Osteocyte (in vitro differentiated cells): Measurements from ENCODE around the gene ACSL5. TPM values are rescaled to one million over a fixed set of nuclear protein-coding genes. Genes with fewer than 3 reads are reported as not detected.

ENCODE experiments used
- DNase-seq: peaks from one replicate; pipeline ENCODE4 v3.0.0; 2021; ENCODE audit warnings: mixed read lengths; ENCODE audit not compliant: unreplicated experiment; ENCODE audit errors: extremely low spot score
- H3K27ac Mint-ChIP-seq: one replicate; pipeline ENCODE4 v1.8.0; 2021; ENCODE audit warnings: mild to moderate bottlenecking, mixed read lengths; ENCODE audit not compliant: unreplicated experiment
- H3K27me3 Mint-ChIP-seq: one replicate; pipeline ENCODE4 v1.8.0; 2021; ENCODE audit warnings: mixed read lengths; ENCODE audit not compliant: unreplicated experiment
- H3K36me3 Mint-ChIP-seq: one replicate; pipeline ENCODE4 v1.8.0; 2021; ENCODE audit warnings: mixed read lengths; ENCODE audit not compliant: unreplicated experiment
- H3K4me1 Mint-ChIP-seq: one replicate; pipeline ENCODE4 v1.8.0; 2021; ENCODE audit warnings: mixed read lengths; ENCODE audit not compliant: unreplicated experiment
- H3K4me3 Mint-ChIP-seq: one replicate; pipeline ENCODE4 v1.8.0; 2021; ENCODE audit warnings: mild to moderate bottlenecking, moderate library complexity, mixed read lengths; ENCODE audit not compliant: unreplicated experiment
- H3K9me3 Mint-ChIP-seq: one replicate; pipeline ENCODE4 v1.8.0; 2021; ENCODE audit warnings: mixed read lengths; ENCODE audit not compliant: unreplicated experiment
- CTCF ChIP-seq: fragments of 200-600 bp; sonication (generic); IDR thresholded peaks from 2 replicates; pipeline ENCODE4 v1.5.0; 2021; ENCODE audit warnings: antibody characterized with exemption, mild to moderate bottlenecking, moderate library complexity
- total RNA-seq: library from RNA; stranded (reverse); gene quantifications from 2 replicates; pipeline ENCODE4 v1.2.1, GENCODE V29; 2021

The ACSL5 gene
- total RNA-seq, 1 donor from 2014 or later: 0.46 TPM

GRCh38 chr10:112332509-112333228 is 41.2 kb upstream of the ACSL5 start:
- no peak for TF ChIP-seq CTCF
- no peaks in the 10 kb centered on the region for H3K36me3 Mint-ChIP-seq
- H3K27me3 Mint-ChIP-seq: peaks cover 10% of the 10 kb centered on the region
- no peaks in the 10 kb centered on the region for H3K4me1 Mint-ChIP-seq
- no peak overlapping the region for H3K4me3 Mint-ChIP-seq
- no peak for DNase-seq
- no peak overlapping the region for H3K27ac Mint-ChIP-seq
- no peaks in the 10 kb centered on the region for H3K9me3 Mint-ChIP-seq

- Mint-ChIP-seq H3K4me3 (no peak overlapping the region), H3K27ac (no peak overlapping the region), H3K36me3 (no peaks in the 10 kb centered on the region), H3K27me3 (peaks cover 10% of the 10 kb centered on the region), H3K4me1 (no peaks in the 10 kb centered on the region), H3K9me3 (no peaks in the 10 kb centered on the region)
- no peak for DNase-seq
- TF ChIP-seq CTCF: no peak
Measured at GRCh38 chr10:112333452-112333851, 40.5 kb upstream of the ACSL5 start.

- TF ChIP-seq CTCF: no peak
- no peaks in the 10 kb centered on the region for H3K4me1 Mint-ChIP-seq
- H3K27ac Mint-ChIP-seq: no peak overlapping the region
- peaks cover 12% of the 10 kb centered on the region for H3K27me3 Mint-ChIP-seq
- no peaks in the 10 kb centered on the region for H3K9me3 Mint-ChIP-seq
- DNase-seq: no peak
- no peaks in the 10 kb centered on the region for H3K36me3 Mint-ChIP-seq
- H3K4me3 Mint-ChIP-seq: no peak overlapping the region
Measured at GRCh38 chr10:112335111-112335867, 38.6 kb upstream of the ACSL5 start.

GRCh38 chr10:112335868-112336265 is 38.0 kb upstream of the ACSL5 start:
- no peak for TF ChIP-seq CTCF
- H3K9me3 Mint-ChIP-seq: no peaks in the 10 kb centered on the region
- H3K4me3 Mint-ChIP-seq: no peak overlapping the region
- H3K36me3 Mint-ChIP-seq: no peaks in the 10 kb centered on the region
- peaks cover 12% of the 10 kb centered on the region for H3K27me3 Mint-ChIP-seq
- no peaks in the 10 kb centered on the region for H3K4me1 Mint-ChIP-seq
- H3K27ac Mint-ChIP-seq: no peak overlapping the region
- DNase-seq: no peak

GRCh38 chr10:112336556-112337201 is 37.2 kb upstream of the ACSL5 start:
- Mint-ChIP-seq H3K9me3 (no peaks in the 10 kb centered on the region), H3K4me3 (no peak overlapping the region), H3K36me3 (no peaks in the 10 kb centered on the region), H3K4me1 (no peaks in the 10 kb centered on the region), H3K27ac (no peak overlapping the region), H3K27me3 (peaks cover 12% of the 10 kb centered on the region)
- TF ChIP-seq CTCF: no peak
- no peak for DNase-seq
